SKM-1 treated with dmso at 0.1 percent for 144 hours (cell line): ENCODE measurements around the gene DNAAF5.
"Not testable (repeated sequence)": the region's sequence is repeated elsewhere in the genome, so short reads cannot be mapped to it uniquely, and the experiment has no call there.

Source experiments
- DNase-seq: peaks from one replicate; lab custom pipeline; 2025; ENCODE audit not compliant: unreplicated experiment; lab: John Stamatoyannopoulos, UW

DNAAF5 gene

GRCh38 chr7:780081-780480, 53.6 kb downstream of the DNAAF5 start:
- no peak for DNase-seq

- no peak for DNase-seq
These were observed 54.0 kb downstream of the DNAAF5 start for GRCh38 chr7:780516-780915.

- no peak for DNase-seq
These were observed 54.8 kb downstream of the DNAAF5 start for GRCh38 chr7:781186-781849.

- DNase-seq: no peak
These were observed 55.5 kb downstream of the DNAAF5 start for GRCh38 chr7:781936-782529.

GRCh38 chr7:782718-783449, 56.4 kb downstream of the DNAAF5 start:
- no peak for DNase-seq

GRCh38 chr7:783556-784490, 57.3 kb downstream of the DNAAF5 start:
- no peak for DNase-seq

GRCh38 chr7:784971-785370, 58.5 kb downstream of the DNAAF5 start:
- DNase-seq: no peak

- no peak for DNase-seq
These were observed 58.9 kb downstream of the DNAAF5 start for GRCh38 chr7:785416-785815.

GRCh38 chr7:786472-787255, 60.2 kb downstream of the DNAAF5 start:
- DNase-seq: no peak

GRCh38 chr7:787332-788240, 61.1 kb downstream of the DNAAF5 start:
- no peak for DNase-seq

GRCh38 chr7:791519-791918, 65.0 kb downstream of the DNAAF5 start:
- DNase-seq: no peak

GRCh38 chr7:794207-794606, 67.7 kb downstream of the DNAAF5 start:
- no peak for DNase-seq

- no peak for DNase-seq
These were observed 68.3 kb downstream of the DNAAF5 start for GRCh38 chr7:794671-795329.

- DNase-seq: not testable (repeated sequence)
These were observed 70.1 kb downstream of the DNAAF5 start for GRCh38 chr7:796434-797169.

- no peak for DNase-seq
These were observed 72.5 kb downstream of the DNAAF5 start for GRCh38 chr7:798921-799470.

- DNase-seq: no peak
These were observed 74.2 kb downstream of the DNAAF5 start for GRCh38 chr7:800692-801091.

GRCh38 chr7:801351-801750, 74.9 kb downstream of the DNAAF5 start:
- DNase-seq: not testable (repeated sequence)

- no peak for DNase-seq
These were observed 75.5 kb downstream of the DNAAF5 start for GRCh38 chr7:801940-802381.
